RWPE2 (cell line): ENCODE measurements around the gene NFATC2IP.

Experiments used
- ATAC-seq: fragments of 200-7000 bp; cut with Tn5 transposase; 3 replicates; pipeline ENCODE4 v1.9.1; 2021; ENCODE audit warnings: low read depth
- DNase-seq: peaks from one replicate; pipeline ENCODE4 v3.0.0-alpha.2; 2020; ENCODE audit warnings: low spot score
- H3K27ac ChIP-seq: fragments of 450-650 bp; 2 replicates; pipeline ENCODE4 v1.5.1; 2017; ENCODE audit warnings: mild to moderate bottlenecking; ENCODE audit not compliant: poor library complexity, severe bottlenecking
- H3K27me3 ChIP-seq: fragments of 250-450 bp; sonication (Bioruptor Pico); 2 replicates; pipeline ENCODE4 v1.5.1; 2021; ENCODE audit warnings: mild to moderate bottlenecking, moderate library complexity; ENCODE audit not compliant: insufficient read depth, poor library complexity, severe bottlenecking
- H3K36me3 ChIP-seq: fragments of 250-450 bp; sonication (Bioruptor Pico); 2 replicates; pipeline ENCODE4 v1.5.1; 2020; ENCODE audit warnings: low read depth, mild to moderate bottlenecking, moderate library complexity
- H3K4me1 ChIP-seq: fragments of 250-450 bp; sonication (Bioruptor Pico); 2 replicates; pipeline ENCODE4 v1.5.1; 2021; ENCODE audit warnings: mild to moderate bottlenecking, moderate library complexity; ENCODE audit not compliant: insufficient read depth, poor library complexity, severe bottlenecking
- H3K4me3 ChIP-seq: fragments of 250-450 bp; sonication (Bioruptor Pico); 2 replicates; pipeline ENCODE4 v1.5.1; 2021; ENCODE audit warnings: mild to moderate bottlenecking, moderate library complexity; ENCODE audit not compliant: severe bottlenecking
- H3K9me3 ChIP-seq: fragments of 250-450 bp; sonication (Bioruptor Pico); 2 replicates; pipeline ENCODE4 v1.5.1; 2021; ENCODE audit warnings: mild to moderate bottlenecking, moderate library complexity; ENCODE audit not compliant: severe bottlenecking
- TF ChIP-seq, protein P1 (sequence below): fragments of 450-650 bp; IDR thresholded peaks from one replicate; pipeline ENCODE4 v1.5.1; 2017; ENCODE audit warnings: mild to moderate bottlenecking, moderate library complexity; ENCODE audit not compliant: poor library complexity, severe bottlenecking

Gene NFATC2IP

DNA sequence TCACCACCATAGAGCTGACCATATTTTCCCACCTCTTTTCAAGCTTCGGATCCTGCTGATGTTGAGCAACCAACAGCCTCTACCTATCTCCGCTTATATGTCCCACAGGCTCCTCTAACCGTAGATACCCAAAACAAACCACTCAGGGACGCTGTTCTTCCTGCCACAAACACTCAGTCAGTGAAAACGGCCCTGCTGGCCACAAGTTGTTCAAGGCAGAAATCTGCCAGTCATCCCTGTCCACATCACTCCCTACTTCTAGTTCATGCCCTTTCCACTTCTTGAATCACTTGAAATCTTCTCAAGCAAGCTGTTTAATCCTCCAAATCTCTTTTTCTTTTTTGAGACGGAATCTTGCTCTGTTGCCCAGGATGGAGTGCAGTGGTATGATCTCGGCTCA is 33.6 kb upstream of the NFATC2IP start:
- no peak overlapping the region for H3K27ac ChIP-seq
- peaks cover 14% of the 10 kb centered on the region for H3K36me3 ChIP-seq
- TF ChIP-seq, protein P1, sequence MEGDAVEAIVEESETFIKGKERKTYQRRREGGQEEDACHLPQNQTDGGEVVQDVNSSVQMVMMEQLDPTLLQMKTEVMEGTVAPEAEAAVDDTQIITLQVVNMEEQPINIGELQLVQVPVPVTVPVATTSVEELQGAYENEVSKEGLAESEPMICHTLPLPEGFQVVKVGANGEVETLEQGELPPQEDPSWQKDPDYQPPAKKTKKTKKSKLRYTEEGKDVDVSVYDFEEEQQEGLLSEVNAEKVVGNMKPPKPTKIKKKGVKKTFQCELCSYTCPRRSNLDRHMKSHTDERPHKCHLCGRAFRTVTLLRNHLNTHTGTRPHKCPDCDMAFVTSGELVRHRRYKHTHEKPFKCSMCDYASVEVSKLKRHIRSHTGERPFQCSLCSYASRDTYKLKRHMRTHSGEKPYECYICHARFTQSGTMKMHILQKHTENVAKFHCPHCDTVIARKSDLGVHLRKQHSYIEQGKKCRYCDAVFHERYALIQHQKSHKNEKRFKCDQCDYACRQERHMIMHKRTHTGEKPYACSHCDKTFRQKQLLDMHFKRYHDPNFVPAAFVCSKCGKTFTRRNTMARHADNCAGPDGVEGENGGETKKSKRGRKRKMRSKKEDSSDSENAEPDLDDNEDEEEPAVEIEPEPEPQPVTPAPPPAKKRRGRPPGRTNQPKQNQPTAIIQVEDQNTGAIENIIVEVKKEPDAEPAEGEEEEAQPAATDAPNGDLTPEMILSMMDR = no peak
- DNase-seq (no peak), ATAC-seq (no peak)
- H3K9me3 ChIP-seq = no peaks in the 10 kb centered on the region
- H3K4me1 ChIP-seq = no peaks in the 10 kb centered on the region
- H3K4me3 ChIP-seq = no peak overlapping the region
- H3K27me3 ChIP-seq = no peaks in the 10 kb centered on the region

DNA sequence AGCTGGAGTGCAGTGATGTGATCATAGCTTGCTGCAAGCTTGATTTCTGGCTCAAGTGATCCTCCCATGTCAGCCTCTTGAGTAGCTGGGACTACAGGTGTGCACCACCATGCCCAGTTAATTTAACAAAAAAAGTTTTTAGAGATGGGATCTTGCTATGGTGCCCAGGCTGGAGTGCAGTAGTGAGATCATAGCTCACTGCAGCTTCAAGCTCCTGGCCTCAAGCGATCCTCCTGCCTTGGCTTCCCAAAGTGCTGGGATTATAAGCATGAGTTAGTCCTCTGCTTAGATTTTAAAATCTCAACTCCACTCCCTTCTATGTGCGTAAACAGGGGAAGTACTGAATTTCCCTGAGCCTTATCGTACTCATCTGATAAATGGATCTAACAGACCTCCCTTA is 32.0 kb upstream of the NFATC2IP start:
- TF ChIP-seq, protein P1 = no peak
- Histone ChIP-seq H3K4me1 (no peaks in the 10 kb centered on the region), H3K27me3 (no peaks in the 10 kb centered on the region), H3K4me3 (no peak overlapping the region), H3K36me3 (peaks cover 14% of the 10 kb centered on the region), H3K9me3 (no peaks in the 10 kb centered on the region), H3K27ac (no peak overlapping the region)
- ATAC-seq (no peak), DNase-seq (no peak)

DNA sequence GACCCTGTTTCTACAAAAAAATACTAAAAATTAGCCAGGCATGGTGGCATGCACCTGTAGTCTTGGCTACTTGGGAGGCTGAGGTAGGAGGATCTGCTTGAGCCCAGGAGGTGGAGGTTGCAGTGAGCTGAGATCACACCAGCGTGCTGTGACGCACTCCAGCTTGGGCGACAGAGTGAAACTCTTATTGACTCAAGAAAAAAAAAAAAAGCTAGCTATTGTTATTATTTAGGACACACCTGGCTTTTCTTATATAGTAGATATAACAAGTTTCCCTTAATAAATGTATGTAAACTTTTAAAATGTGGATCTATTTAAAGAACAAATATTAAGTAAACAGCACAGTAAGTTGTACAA is 27.5 kb upstream of the NFATC2IP start:
- Histone ChIP-seq H3K27ac (peak overlapping the region; percentile 91), H3K4me1 (no peaks in the 10 kb centered on the region), H3K36me3 (peaks cover 3% of the 10 kb centered on the region; the same call in 1 of the 2 replicates), H3K4me3 (no peak overlapping the region), H3K9me3 (no peaks in the 10 kb centered on the region), H3K27me3 (no peaks in the 10 kb centered on the region)
- ATAC-seq (no peak), DNase-seq (no peak)
- TF ChIP-seq, protein P1 = no peak

DNA sequence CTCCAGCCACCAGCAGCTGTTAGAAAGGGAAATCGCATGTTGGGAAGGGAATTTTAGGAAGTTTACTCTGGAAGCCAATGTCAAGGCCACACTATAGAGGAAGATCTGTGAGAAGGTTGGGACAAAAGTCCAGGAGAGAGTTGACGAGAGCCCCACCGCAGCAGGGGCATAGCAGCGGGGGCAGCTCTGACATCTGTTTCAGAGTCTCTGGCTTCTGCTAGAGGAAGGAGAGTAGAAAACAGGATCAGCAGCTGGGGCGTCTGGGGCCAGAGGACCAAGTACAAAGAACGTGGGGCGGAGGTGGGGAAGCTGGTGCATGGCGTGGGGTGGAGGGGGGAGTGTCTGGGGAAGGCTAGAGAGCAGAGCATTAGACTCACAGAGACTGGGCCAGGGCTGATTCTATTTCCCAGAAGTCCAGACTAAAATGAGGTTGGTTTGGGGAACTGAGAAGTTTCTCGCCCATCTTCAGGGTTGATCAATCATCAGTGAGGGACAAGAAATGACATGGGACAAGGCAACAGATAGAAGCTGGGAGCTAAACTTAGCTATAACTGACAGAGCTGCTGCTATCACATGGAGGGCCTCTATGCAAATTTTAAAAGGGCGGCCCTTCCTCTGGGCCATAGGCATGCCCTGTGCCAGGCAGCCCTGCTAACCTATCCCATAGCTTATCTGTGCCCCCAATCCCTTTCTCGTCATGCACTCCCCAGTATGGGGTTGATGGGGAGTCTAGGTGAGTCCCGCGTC is 26.9 kb upstream of the NFATC2IP start:
- no peaks in the 10 kb centered on the region for H3K27me3 ChIP-seq
- ATAC-seq = peak; percentile 37
- no peaks in the 10 kb centered on the region for H3K4me1 ChIP-seq
- H3K9me3 ChIP-seq = no peaks in the 10 kb centered on the region
- DNase-seq = no peak
- H3K27ac ChIP-seq = peak overlapping the region; percentile 91
- peaks cover 3% of the 10 kb centered on the region; the same call in 1 of the 2 replicates for H3K36me3 ChIP-seq
- TF ChIP-seq, protein P1 = no peak
- H3K4me3 ChIP-seq = peak overlapping the region; percentile 57

DNA sequence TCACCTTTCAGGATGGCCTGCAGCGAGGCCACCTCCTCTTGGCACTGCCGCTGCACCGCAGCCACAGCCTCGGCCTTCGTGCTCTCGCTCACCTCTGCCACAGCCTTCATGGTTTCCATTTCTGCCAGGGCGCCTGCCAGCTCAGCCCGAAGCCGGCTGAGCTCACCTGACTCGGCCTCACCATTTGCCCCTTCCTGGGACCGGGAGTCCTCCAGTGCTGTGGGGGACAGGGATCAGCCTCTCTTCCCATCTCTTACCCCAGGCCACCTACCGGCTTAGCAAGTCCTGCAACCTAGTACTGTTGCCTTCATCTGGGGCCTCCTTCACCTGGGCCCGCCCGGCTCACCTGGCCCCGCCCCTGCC is 26.4 kb upstream of the NFATC2IP start:
- peak overlapping the region; percentile 91 for H3K27ac ChIP-seq
- H3K9me3 ChIP-seq = no peaks in the 10 kb centered on the region
- TF ChIP-seq, protein P1 = peak; percentile 30
- DNase-seq (no peak), ATAC-seq (no peak)
- H3K36me3 ChIP-seq = peaks cover 3% of the 10 kb centered on the region; the same call in 1 of the 2 replicates
- H3K4me3 ChIP-seq = peak overlapping the region; percentile 57
- H3K4me1 ChIP-seq = no peaks in the 10 kb centered on the region
- H3K27me3 ChIP-seq = no peaks in the 10 kb centered on the region
